IPS DF 6.9 (cell line): ENCODE data around the gene SERINC2.

Experiments used
- DNase-seq: peaks from one replicate; pipeline ENCODE4 v3.0.0-alpha.2; 2013; ENCODE audit warnings: low read depth, low spot score
- H3K27ac ChIP-seq: one replicate; pipeline ENCODE4 v1.5.1; 2013; ENCODE audit warnings: low read length, control low read depth
- H3K27me3 ChIP-seq: 2 replicates; pipeline ENCODE4 v1.6.1; 2013; ENCODE audit warnings: mild to moderate bottlenecking, low read length; ENCODE audit not compliant: control insufficient read depth, insufficient read depth
- H3K36me3 ChIP-seq: 2 replicates; pipeline ENCODE4 v1.6.1; 2013; ENCODE audit warnings: low read length; ENCODE audit not compliant: control insufficient read depth, insufficient read depth
- H3K4me1 ChIP-seq: 2 replicates; pipeline ENCODE4 v1.6.1; 2013; ENCODE audit warnings: low read length; ENCODE audit not compliant: control insufficient read depth, insufficient read depth
- H3K4me3 ChIP-seq: 2 replicates; pipeline ENCODE4 v1.5.1; 2013; ENCODE audit warnings: mild to moderate bottlenecking, low read length
- H3K9me3 ChIP-seq: 2 replicates; pipeline ENCODE4 v1.6.1; 2013; ENCODE audit warnings: low read length, inconsistent platforms; ENCODE audit not compliant: control insufficient read depth, insufficient read depth
- WGBS: extraction: QIAGEN DNeasy Blood & Tissue Kit; methylation state at CpG from one replicate; pipeline ENCODE4 v1.1.7; 2013; ENCODE audit warnings: mixed read lengths, missing lambda C conversion rate; ENCODE audit not compliant: insufficient read length, insufficient coverage; 5-methylcytosine and 5-hydroxymethylcytosine counted together

The SERINC2 gene

GRCh38 chr1:31399976-31400375 is 13.0 kb upstream of the SERINC2 start:
- Histone ChIP-seq H3K4me1 (peaks cover 2% of the 10 kb centered on the region; the same call in 1 of the 2 replicates), H3K36me3 (no peaks in the 10 kb centered on the region), H3K9me3 (no peaks in the 10 kb centered on the region), H3K27ac (no peak overlapping the region), H3K27me3 (no peaks in the 10 kb centered on the region), H3K4me3 (no peak overlapping the region)
- WGBS: no CpG with 5 or more reads among the region's 3 CpGs
- no peak for DNase-seq

DNA sequence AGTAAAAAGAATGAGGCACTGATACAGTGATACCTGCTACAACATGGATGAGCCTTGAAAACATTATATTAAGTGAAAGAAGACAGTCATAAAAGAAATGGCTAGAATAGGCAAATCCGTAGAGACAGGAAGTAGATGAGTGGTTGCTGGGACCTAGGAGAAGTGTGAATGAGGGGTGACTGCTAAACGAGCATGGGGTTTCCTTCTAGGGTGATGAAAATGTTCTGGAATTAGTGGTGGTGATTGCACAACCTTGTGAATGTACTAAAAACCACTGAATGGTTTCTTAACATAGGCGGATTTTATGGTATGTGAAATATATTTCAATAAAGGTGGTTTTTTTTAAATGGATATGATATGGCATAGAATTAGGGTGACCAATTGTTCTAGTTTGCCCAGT is 12.6 kb upstream of the SERINC2 start:
- Histone ChIP-seq H3K9me3 (no peaks in the 10 kb centered on the region), H3K4me3 (no peak overlapping the region), H3K27ac (no peak overlapping the region), H3K4me1 (peaks cover 2% of the 10 kb centered on the region; the same call in 1 of the 2 replicates), H3K36me3 (no peaks in the 10 kb centered on the region), H3K27me3 (no peaks in the 10 kb centered on the region)
- DNase-seq: no peak
- WGBS: 100% methylated on average over 1 of the region's 3 CpGs

DNA sequence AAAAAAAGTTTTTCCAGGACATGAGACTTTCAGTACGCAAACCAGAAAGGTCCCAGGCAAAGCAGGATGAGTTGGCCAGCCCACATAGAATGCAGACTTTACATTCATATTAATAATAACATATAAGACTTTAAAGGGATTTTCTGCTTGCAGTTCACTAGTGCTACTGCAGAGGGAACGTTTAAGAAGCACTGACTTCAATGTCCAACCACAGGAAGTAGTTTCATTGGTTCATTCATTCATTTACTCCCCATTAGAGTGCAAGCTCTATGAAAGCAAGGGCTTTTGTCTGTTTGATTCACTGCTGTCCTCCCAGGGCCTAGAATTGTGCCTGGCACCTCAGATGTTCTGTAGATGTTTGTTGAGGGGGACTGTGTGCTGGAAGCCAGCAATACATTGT is 11.8 kb upstream of the SERINC2 start:
- Histone ChIP-seq H3K27ac (no peak overlapping the region), H3K36me3 (no peaks in the 10 kb centered on the region), H3K4me1 (peaks cover 2% of the 10 kb centered on the region; the same call in 1 of the 2 replicates), H3K9me3 (no peaks in the 10 kb centered on the region), H3K27me3 (no peaks in the 10 kb centered on the region), H3K4me3 (no peak overlapping the region)
- no CpG with 5 or more reads among the region's 2 CpGs for WGBS
- no peak for DNase-seq

- DNase-seq: no peak
- no peak overlapping the region for H3K27ac ChIP-seq
- H3K4me3 ChIP-seq: no peak overlapping the region
- H3K4me1 ChIP-seq: no peaks in the 10 kb centered on the region
- no peaks in the 10 kb centered on the region for H3K36me3 ChIP-seq
- H3K9me3 ChIP-seq: no peaks in the 10 kb centered on the region
- WGBS: no CpG with 5 or more reads among the region's 6 CpGs
- no peaks in the 10 kb centered on the region for H3K27me3 ChIP-seq
These were observed 7.3 kb upstream of the SERINC2 start for GRCh38 chr1:31405578-31406245.

- Histone ChIP-seq H3K9me3 (no peaks in the 10 kb centered on the region), H3K27me3 (no peaks in the 10 kb centered on the region), H3K4me1 (no peaks in the 10 kb centered on the region), H3K27ac (no peak overlapping the region), H3K4me3 (no peak overlapping the region), H3K36me3 (no peaks in the 10 kb centered on the region)
- no peak for DNase-seq
- no CpG with 5 or more reads among the region's 18 CpGs for WGBS
These were observed 5.9 kb upstream of the SERINC2 start for GRCh38 chr1:31407029-31407626.

- Histone ChIP-seq H3K9me3 (no peaks in the 10 kb centered on the region), H3K4me3 (no peak overlapping the region), H3K27me3 (no peaks in the 10 kb centered on the region), H3K36me3 (no peaks in the 10 kb centered on the region), H3K27ac (no peak overlapping the region), H3K4me1 (no peaks in the 10 kb centered on the region)
- no peak for DNase-seq
- no CpG with 5 or more reads among the region's 5 CpGs for WGBS
These were observed 4.2 kb upstream of the SERINC2 start for GRCh38 chr1:31408788-31409318.

- Histone ChIP-seq H3K4me3 (no peak overlapping the region), H3K9me3 (no peaks in the 10 kb centered on the region), H3K4me1 (peaks cover 6% of the 10 kb centered on the region), H3K36me3 (no peaks in the 10 kb centered on the region), H3K27me3 (no peaks in the 10 kb centered on the region), H3K27ac (no peak overlapping the region)
- DNase-seq: no peak
- no CpG with 5 or more reads among the region's 6 CpGs for WGBS
These were observed 2.8 kb upstream of the SERINC2 start for GRCh38 chr1:31409946-31410858.

GRCh38 chr1:31410871-31411270 is 2.1 kb upstream of the SERINC2 start:
- Histone ChIP-seq H3K4me1 (peaks cover 6% of the 10 kb centered on the region), H3K36me3 (no peaks in the 10 kb centered on the region), H3K4me3 (no peak overlapping the region), H3K9me3 (no peaks in the 10 kb centered on the region), H3K27me3 (no peaks in the 10 kb centered on the region), H3K27ac (no peak overlapping the region)
- no peak for DNase-seq
- no CpG with 5 or more reads among the region's 4 CpGs for WGBS

DNA sequence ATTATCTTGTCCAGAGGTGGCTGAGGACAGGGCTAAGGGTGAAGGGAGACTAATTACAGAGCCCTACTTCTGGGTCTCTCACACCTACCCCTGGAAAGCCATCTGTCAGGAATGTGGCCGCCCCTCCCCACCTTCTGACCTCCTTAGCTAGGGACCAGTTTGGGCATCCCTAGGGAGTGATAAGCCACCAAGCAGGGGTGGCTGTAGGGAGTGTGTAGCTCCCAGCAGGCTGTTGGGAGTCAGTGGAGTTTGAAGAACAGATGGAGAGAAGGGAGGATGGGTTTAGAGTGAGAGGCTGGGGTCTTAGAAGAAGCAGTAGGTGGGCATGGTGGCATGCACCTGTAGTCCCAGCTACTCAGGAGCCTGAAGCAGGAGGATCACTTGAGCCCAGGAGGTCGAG is 808 bp upstream of the SERINC2 start:
- Histone ChIP-seq H3K4me1 (peaks cover 6% of the 10 kb centered on the region), H3K9me3 (no peaks in the 10 kb centered on the region), H3K27me3 (no peaks in the 10 kb centered on the region), H3K4me3 (no peak overlapping the region), H3K36me3 (no peaks in the 10 kb centered on the region), H3K27ac (no peak overlapping the region)
- DNase-seq: no peak
- no CpG with 5 or more reads among the region's 2 CpGs for WGBS

DNA sequence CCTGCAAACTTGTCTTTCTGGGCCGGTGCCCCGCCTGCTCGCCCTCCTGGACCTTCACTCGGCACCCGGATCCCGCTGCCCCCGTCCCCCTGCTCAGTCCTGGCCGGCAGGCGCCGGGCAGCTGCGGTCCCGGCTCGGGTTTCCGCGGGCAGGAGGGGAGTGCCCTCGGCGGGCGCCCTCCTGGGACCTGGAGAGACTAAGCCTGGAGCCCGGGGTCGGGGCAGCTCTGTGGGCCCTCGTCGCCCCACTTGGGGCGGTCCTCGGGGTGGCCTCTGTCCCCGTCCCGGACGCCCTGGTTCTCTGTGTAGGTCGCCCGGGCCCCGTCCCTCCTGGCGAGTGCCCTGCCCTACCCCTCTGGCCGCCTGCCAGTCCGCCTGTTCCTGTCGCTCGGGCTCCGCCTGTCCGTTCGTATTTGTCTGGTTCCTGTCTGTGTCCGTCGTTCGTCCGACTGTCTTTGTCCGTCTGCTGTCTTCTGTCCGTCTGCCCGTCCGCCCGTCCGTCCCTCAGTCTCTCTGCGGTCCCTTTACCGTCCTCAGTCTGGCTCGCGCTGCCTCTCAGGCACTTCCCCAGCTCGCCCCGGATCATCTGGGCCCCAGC is 490 bp downstream of the SERINC2 start:
- no peaks in the 10 kb centered on the region for H3K9me3 ChIP-seq
- DNase-seq: no peak
- no peaks in the 10 kb centered on the region for H3K36me3 ChIP-seq
- no peaks in the 10 kb centered on the region for H3K27me3 ChIP-seq
- peak overlapping the region; percentile 78 for H3K4me3 ChIP-seq
- no CpG with 5 or more reads among the region's 54 CpGs for WGBS
- no peak overlapping the region for H3K27ac ChIP-seq
- peaks cover 6% of the 10 kb centered on the region for H3K4me1 ChIP-seq
